ENCODE data around the gene CBX8. TPM values are rescaled to one million over a fixed set of nuclear protein-coding genes. Genes with fewer than 3 reads are reported as not detected.
A peak's percentile ranks its signal among the peaks of the same experiment; 100 is the strongest.

Gene CBX8
- total and polyA plus RNA-seq, 2 of the 8 experiments (the other 6 are each of a cell fraction or from before 2014, with no cell fraction given): 0.09 to 2.1 TPM

DNA sequence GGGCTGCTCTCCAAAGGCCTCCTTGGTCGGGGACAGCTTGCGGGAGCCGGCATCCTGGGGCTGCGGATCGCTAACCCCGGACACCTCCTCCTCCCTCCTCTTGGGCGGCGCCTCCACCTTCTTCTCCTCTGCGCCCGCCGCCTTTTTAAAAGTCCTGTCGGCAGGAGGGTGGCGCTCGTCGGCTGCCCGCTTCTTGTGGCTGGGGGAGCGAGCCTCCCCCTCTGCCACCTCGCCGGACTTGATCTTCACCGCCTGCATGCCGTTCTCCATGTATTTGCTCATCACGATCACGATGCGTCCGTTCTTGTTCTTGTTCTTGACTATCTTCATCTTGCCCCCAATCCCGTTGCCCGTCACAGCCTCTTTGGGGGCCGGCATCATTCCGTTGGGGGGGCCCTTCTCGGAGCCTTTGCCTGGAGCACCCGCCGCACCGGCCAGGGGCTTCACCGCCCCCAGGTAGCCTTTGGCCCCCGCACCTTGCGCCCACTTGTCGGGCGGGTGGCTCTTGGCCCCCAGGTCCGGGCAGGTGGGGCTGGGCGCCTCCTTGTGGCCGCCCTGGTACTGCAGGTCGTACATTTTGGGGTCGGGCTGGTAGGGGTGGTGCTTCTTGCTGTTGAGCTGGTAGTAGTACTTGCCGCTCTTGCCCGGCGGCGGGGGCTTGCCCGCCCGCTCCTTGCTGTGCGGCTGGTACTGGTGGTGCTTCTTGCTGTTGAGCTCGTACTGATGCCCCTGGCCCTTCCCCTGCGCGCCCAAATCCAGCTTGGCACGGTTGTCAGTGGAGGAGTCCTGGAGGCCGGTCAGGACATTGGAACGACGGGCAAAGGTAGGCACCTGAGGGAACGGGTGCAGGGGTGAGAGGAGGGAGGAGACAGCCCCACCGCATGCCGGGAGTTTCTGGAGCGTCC lies 37.9 kb upstream of the CBX8 start:
- no peak overlapping the region for H2AFZ ChIP-seq (ENCODE audit: low read length)
- H3K56ac ChIP-seq (replicated peaks; ENCODE audit: insufficient read length, low read depth, low read length): no peak overlapping the region
- peak overlapping the region in 3 of 4 experiments; percentile 2 to 63 (median 14); a peak in 5 of 8 replicates for H3K4me3 ChIP-seq (ENCODE audit: extremely low read depth in 1 of 4, insufficient read depth in 2 of 4, low read depth in 3 of 4, low read length in 4 of 4)
- H2BK12ac ChIP-seq (ENCODE audit: low read depth, low read length): no peak overlapping the region
- H2BK120ac ChIP-seq (replicated peaks; ENCODE audit: low read depth, low read length): no peak overlapping the region
- POLR2A ChIA-PET (ENCODE audit: partially characterized antibody): interaction anchor here (0.6 to 15.2 kb wide), 9 partner anchors 10 to 159 kb away, joined by 3 to 374 read pairs (median 8); partner anchors contain the start of gene CBX8
- DNase-seq (ENCODE audit: low read depth in 1 of 2, low spot score in 2 of 2) (peak in 1 of 2 experiments; percentile 98), FAIRE-seq (no peak)
- no peak overlapping the region for H3K9ac ChIP-seq (replicated peaks in 1 of 4; ENCODE audit: extremely low read depth in 1 of 4, low read depth in 3 of 4, low read length in 3 of 4)
- H4K91ac ChIP-seq (replicated peaks; ENCODE audit: insufficient read length, low read length): no peak overlapping the region
- H2BK5ac ChIP-seq (ENCODE audit: low read depth, low read length): no peak overlapping the region
- no peaks in the 10 kb centered on the region for H3K79me1 ChIP-seq (ENCODE audit: low read depth, low read length)
- H4K5ac ChIP-seq (ENCODE audit: insufficient read length, low read depth, low read length): no peak overlapping the region
- H3K18ac ChIP-seq (ENCODE audit: extremely low read depth, low read length): peak overlapping the region; percentile 25; the same call in 1 of the 2 replicates
- H3K27me3 ChIP-seq (replicated peaks in 1 of 4; ENCODE audit: control insufficient read depth in 3 of 4, extremely low read depth in 1 of 4, insufficient read depth in 3 of 4, low read length in 3 of 4): peaks cover 58 to 87% (median 83%) of the 10 kb centered on the region in 4 experiments
- no peak overlapping the region; the same call in 1 of the 2 replicates for H2BK15ac ChIP-seq (ENCODE audit: low read length)
- peaks cover 18% of the 10 kb centered on the region; the same call in 1 of the 2 replicates for H3K23me2 ChIP-seq (ENCODE audit: low read depth, low read length)
- no peaks in the 10 kb centered on the region for H3K9me3 ChIP-seq (ENCODE audit: insufficient read depth in 2 of 2, low read depth in 1 of 2, low read length in 1 of 2)
- H3K23ac ChIP-seq (ENCODE audit: insufficient read length): no peak overlapping the region
- no peak overlapping the region for H3K14ac ChIP-seq (ENCODE audit: insufficient read length)
- no peak overlapping the region for H3K27ac ChIP-seq (ENCODE audit: low read depth, low read length)
- H4K20me1 ChIP-seq (replicated peaks in 1 of 2; ENCODE audit: control insufficient read depth in 1 of 2, insufficient read depth in 2 of 2, low read length in 2 of 2): peaks cover 7 to 12% of the 10 kb centered on the region in 2 experiments
- no peak overlapping the region for H3K4ac ChIP-seq (replicated peaks; ENCODE audit: insufficient read length, low read depth, low read length)
- no peaks in the 10 kb centered on the region for H3K79me2 ChIP-seq (ENCODE audit: control insufficient read depth in 1 of 2, insufficient read depth in 2 of 2, low read length in 2 of 2)
- CTCF ChIA-PET (ENCODE audit: partially characterized antibody): interaction anchor here (0.6 to 24.7 kb wide), 52 partner anchors 7 to 949 kb away, joined by 3 to 576 read pairs (median 4); partner anchors contain the start of genes CBX8 and RBFOX3
- peaks cover 6 to 53% (median 36%) of the 10 kb centered on the region in 4 experiments for H3K4me1 ChIP-seq (replicated peaks in 1 of 4; ENCODE audit: control insufficient read depth in 3 of 4, insufficient read depth in 4 of 4, low read length in 3 of 4)
- peaks cover 0 to 4% (median 0%) of the 10 kb centered on the region in 4 experiments; a peak in 1 of 8 replicates for H3K36me3 ChIP-seq (ENCODE audit: control insufficient read depth in 2 of 4, insufficient read depth in 4 of 4, low read length in 3 of 4)
- no peak overlapping the region for H2AK5ac ChIP-seq (ENCODE audit: low read depth, low read length)
- no peak overlapping the region for H2BK20ac ChIP-seq (ENCODE audit: low read length)
- WGBS, 2 experiments (ENCODE audit: extremely low coverage in 1 of 2, insufficient coverage in 1 of 2, insufficient read length in 1 of 2, insufficient replicate concordance in 2 of 2, low coverage in 1 of 2, low lambda C conversion rate in 2 of 2, missing lambda C conversion rate in 1 of 2): 7% methylated on average over 35 of the region's 61 CpGs; no CpG with 5 or more reads in 1 of the 2 experiments
- H3K4me2 ChIP-seq (ENCODE audit: insufficient read depth in 1 of 2, low read depth in 2 of 2, low read length in 2 of 2): peak overlapping the region; percentile 75 to 88
- H4K8ac ChIP-seq (ENCODE audit: extremely low read depth, insufficient read depth, low read length): no peak overlapping the region; the same call in 1 of the 2 replicates
- TF ChIP-seq KDM4A (IDR thresholded peaks at IDR 0.05; ENCODE audit: low read depth, low read length, severe bottlenecking) (no peak), NRF1 (IDR thresholded peaks at IDR 0.05; ENCODE audit: low read depth, low read length) (no peak), TCF12 (IDR thresholded peaks at IDR 0.05; ENCODE audit: low read depth, low read length) (0 out of 2 replicates have a peak, but pooled peaks have one; percentile 34), RBBP5 (IDR thresholded peaks at IDR 0.05; ENCODE audit: borderline replicate concordance, low read depth, low read length) (no peak), JUND (IDR thresholded peaks at IDR 0.05; ENCODE audit: low read length) (no peak), CTBP2 (IDR thresholded peaks at IDR 0.05; ENCODE audit: borderline replicate concordance, insufficient read depth, insufficient read length, low read length) (peak; percentile 21), CREB1 (IDR thresholded peaks at IDR 0.05) (peak; percentile 51; the same call in 1 of the 2 replicates), SUZ12 (IDR thresholded peaks at IDR 0.05; ENCODE audit: low read length) (peak; percentile 44)
- TF ChIP-seq, protein P1, sequence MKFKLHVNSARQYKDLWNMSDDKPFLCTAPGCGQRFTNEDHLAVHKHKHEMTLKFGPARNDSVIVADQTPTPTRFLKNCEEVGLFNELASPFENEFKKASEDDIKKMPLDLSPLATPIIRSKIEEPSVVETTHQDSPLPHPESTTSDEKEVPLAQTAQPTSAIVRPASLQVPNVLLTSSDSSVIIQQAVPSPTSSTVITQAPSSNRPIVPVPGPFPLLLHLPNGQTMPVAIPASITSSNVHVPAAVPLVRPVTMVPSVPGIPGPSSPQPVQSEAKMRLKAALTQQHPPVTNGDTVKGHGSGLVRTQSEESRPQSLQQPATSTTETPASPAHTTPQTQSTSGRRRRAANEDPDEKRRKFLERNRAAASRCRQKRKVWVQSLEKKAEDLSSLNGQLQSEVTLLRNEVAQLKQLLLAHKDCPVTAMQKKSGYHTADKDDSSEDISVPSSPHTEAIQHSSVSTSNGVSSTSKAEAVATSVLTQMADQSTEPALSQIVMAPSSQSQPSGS (IDR thresholded peaks at IDR 0.05; ENCODE audit: low read length): 0 out of 2 replicates have a peak, but pooled peaks have one; percentile 22

All from H1 (cell line).